Activated CD8-positive, alpha-beta memory T cell treated with anti-CD3 and anti-CD28 coated beads, Interleukin-2, amount 50 U/mL, for 1 hour (primary cell): ENCODE results near the gene SHISA9.
"Not testable (repeated sequence)": the region's sequence is repeated elsewhere in the genome, so short reads cannot be mapped to it uniquely, and the experiment has no call there.

ENCODE experiments used
- DNase-seq: peaks from one replicate; pipeline ENCODE4 v3.0.0-alpha.2; 2020; ENCODE audit errors: extremely low read depth

SHISA9 gene

GRCh38 chr16:12901597-12902461, at the start of gene SHISA9:
TSS of gene SHISA9 (plus strand) at chr16:12901598.
- DNase-seq: no peak

- no peak for DNase-seq
Measured at GRCh38 chr16:12853972-12854371, 47.4 kb upstream of the SHISA9 start.

- DNase-seq: not testable (repeated sequence)
Measured at GRCh38 chr16:12857435-12857834, 44.0 kb upstream of the SHISA9 start.

- DNase-seq: no peak
Measured at GRCh38 chr16:12862327-12862726, 39.1 kb upstream of the SHISA9 start.

- DNase-seq: no peak
Measured at GRCh38 chr16:12862941-12863340, 38.5 kb upstream of the SHISA9 start.

GRCh38 chr16:12866981-12867551, 34.3 kb upstream of the SHISA9 start:
- DNase-seq: no peak

GRCh38 chr16:12868169-12868568, 33.2 kb upstream of the SHISA9 start:
- no peak for DNase-seq

- DNase-seq: no peak
Measured at GRCh38 chr16:12868788-12869187, 32.6 kb upstream of the SHISA9 start.

GRCh38 chr16:12869698-12870427, 31.5 kb upstream of the SHISA9 start:
- no peak for DNase-seq

- no peak for DNase-seq
Measured at GRCh38 chr16:12871784-12872183, 29.6 kb upstream of the SHISA9 start.

- no peak for DNase-seq
Measured at GRCh38 chr16:12874186-12874585, 27.2 kb upstream of the SHISA9 start.

- DNase-seq: no peak
Measured at GRCh38 chr16:12876778-12877177, 24.6 kb upstream of the SHISA9 start.

- no peak for DNase-seq
Measured at GRCh38 chr16:12878973-12879372, 22.4 kb upstream of the SHISA9 start.

GRCh38 chr16:12879812-12880211, 21.6 kb upstream of the SHISA9 start:
- DNase-seq: no peak

- no peak for DNase-seq
Measured at GRCh38 chr16:12881182-12881581, 20.2 kb upstream of the SHISA9 start.

- DNase-seq: no peak
Measured at GRCh38 chr16:12881740-12882139, 19.7 kb upstream of the SHISA9 start.

GRCh38 chr16:12885742-12886141, 15.7 kb upstream of the SHISA9 start:
- no peak for DNase-seq

- DNase-seq: no peak
Measured at GRCh38 chr16:12891836-12892235, 9.6 kb upstream of the SHISA9 start.

- no peak for DNase-seq
Measured at GRCh38 chr16:12893050-12893750, 8.2 kb upstream of the SHISA9 start.

- DNase-seq: no peak
Measured at GRCh38 chr16:12896562-12896961, 4.8 kb upstream of the SHISA9 start.

- DNase-seq: no peak
Measured at GRCh38 chr16:12898551-12898950, 2.8 kb upstream of the SHISA9 start.

- no peak for DNase-seq
Measured at GRCh38 chr16:12899529-12900143, 1.8 kb upstream of the SHISA9 start.
